VCaP (cell line): ENCODE results near the gene MIS18BP1.
"Not testable (repeated sequence)": the region's sequence is repeated elsewhere in the genome, so short reads cannot be mapped to it uniquely, and the experiment has no call there.

Experiments used
- H3K27ac ChIP-seq: fragments of 450-650 bp; 2 replicates; pipeline ENCODE4 v1.5.1; 2017
- CTCF ChIP-seq: fragments of 450-650 bp; conservative IDR thresholded peaks from 2 replicates; pipeline ENCODE4 v1.5.1; 2017; ENCODE audit warnings: mild to moderate bottlenecking, moderate library complexity

Gene MIS18BP1

GRCh38 chr14:45253070-45253753 is at the start of gene MIS18BP1:
Gene MIS18BP1, minus strand, starts transcription at chr14:45253202. Its CDS starts 5,916 bp downstream, at chr14:45247286.
- H3K27ac ChIP-seq, result peak within 1 kb of the TSS; percentile 92
- peak; percentile 91 for TF ChIP-seq CTCF

DNA sequence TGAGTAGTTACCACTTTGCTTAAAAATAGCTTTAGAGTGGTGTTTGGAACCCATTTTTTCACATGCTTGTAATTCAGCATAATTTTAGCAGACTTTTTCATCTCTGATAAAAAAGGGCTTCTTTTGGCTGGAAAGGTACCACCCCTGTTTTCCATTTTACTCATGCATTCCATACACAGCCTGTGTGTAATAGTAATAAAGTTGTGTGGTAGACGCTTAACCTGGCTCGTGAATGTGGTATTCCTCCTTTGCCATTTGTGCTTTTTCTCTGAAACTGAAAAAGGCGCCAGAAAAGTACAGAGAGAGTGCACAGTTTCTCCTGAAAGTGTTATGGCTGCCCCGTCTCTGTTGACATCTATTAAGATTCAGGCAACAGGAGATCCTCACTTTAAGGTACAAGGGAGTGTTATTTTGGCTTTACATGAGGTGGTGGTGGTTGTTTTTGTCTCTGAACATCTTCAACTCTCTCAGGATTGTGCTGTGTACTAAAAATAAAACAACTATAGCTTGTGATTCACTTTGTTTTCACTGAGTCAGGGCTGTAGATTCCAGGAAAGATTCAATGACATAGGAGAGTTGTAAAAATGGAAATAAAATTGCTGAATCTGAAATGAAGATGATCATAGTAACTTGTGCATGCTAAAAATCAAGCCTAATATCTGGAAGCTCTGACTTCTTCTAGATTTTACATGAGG is 45.6 kb upstream of the MIS18BP1 start:
- no peak overlapping the region for H3K27ac ChIP-seq
- TF ChIP-seq CTCF, result no peak

GRCh38 chr14:45294796-45295195 is 41.8 kb upstream of the MIS18BP1 start:
- H3K27ac ChIP-seq, result not testable (repeated sequence)

DNA sequence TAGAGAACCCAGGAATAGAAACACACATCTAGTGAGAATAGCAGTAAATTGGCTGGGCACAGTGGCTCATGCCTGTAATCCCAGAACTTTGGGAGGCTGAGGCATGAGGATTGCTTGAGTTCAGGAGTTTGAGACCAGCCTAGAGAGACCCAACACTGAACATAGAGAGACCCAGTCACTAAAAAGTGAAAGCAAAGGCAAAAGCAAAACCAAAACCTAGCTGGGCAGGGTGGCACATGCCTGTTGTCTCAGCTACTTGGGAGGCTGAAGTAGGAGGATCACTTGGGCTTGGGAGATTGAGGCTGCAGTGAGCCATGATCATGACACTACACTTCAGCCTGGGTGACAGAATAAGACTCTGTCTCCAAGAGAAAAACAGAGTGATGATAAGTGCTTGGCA is 37.5 kb upstream of the MIS18BP1 start:
- H3K27ac ChIP-seq, result no peak overlapping the region
- TF ChIP-seq CTCF, result no peak

DNA sequence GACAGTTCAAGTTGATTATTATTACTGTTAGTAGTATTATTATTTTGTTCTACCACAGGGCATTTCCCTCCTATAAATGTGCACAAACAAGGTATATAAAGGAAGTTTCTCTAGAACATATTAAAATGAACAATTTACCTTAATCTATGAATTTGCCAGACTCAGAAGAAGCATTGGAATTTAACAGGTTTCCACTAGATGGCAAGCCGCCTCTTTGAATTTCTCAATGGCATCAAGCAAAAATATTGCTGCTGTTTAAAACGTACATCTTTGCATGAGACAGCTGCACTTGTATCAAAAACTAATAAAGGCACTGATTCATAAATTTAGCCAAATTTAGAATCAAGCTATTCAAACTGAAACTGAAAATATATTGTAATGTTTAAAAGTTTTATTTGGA is 34.6 kb upstream of the MIS18BP1 start:
- no peak overlapping the region for H3K27ac ChIP-seq
- peak; percentile 77 for TF ChIP-seq CTCF

- H3K27ac ChIP-seq, result no peak overlapping the region
- TF ChIP-seq CTCF, result no peak
Observed at GRCh38 chr14:45284802-45285201, 31.8 kb upstream of the MIS18BP1 start.

DNA sequence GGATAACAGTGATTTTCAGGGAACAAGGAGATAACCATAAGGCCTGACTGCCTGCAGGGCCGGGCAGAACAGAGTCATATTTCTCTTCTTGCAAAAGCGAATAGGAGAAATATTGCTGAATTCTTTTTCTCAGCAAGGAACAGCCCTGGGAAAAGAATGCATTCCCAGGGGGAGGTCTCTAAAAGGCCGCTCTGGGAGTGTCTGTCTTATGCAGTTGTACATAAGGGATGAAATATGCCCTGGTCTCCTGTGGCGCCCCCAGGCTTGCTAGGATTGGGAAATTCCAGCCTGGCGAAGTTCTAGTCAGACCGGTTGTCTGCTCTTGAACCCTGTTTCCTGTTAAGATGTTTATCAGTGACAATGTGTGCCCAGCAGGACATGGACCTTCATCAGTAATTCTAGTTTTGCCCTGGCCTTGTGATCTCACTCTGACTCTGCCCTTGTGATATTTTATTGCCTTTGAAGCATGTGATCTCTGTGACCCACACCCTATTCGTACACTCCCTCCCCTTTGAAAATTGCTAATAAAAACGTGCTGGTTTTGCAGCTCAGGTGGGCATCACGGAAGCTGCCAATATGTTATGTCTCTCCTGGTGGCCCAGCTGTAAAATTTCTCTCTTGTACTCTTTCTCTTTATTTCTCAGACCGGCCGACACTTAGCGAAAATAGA is 28.9 kb upstream of the MIS18BP1 start:
- H3K27ac ChIP-seq, result not testable (repeated sequence)

DNA sequence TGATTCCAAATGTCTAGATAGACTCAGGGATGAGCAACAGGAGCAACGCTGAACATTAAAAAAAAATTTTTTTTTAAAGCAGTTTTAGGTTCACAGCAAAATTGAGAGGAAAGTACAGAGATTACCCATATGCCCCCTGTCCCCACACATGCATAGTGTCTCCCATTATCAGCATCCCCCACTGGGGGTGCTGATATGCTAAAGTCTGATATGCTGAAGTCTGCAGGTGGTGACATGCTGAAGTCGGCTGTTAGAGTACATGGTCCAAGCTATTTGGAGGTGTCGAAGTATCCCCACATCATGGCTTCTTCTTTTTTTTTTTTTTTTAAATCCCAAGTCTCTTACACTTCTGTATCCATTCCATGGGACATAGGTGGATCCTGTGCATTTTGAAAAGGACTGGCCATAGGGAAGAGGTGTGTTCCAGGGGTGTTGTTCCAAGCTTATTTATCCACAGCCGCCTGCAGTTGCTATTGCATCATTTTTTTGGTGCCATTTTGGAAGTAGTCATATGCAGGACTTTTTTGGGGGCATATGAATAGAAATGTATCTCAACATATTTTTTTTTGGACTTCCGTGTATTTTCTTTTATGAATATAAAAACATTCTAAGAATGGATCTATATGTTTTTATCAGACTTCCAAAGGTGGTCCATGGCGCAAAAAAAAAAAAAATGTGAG is 19.0 kb upstream of the MIS18BP1 start:
- no peak overlapping the region for H3K27ac ChIP-seq
- no peak for TF ChIP-seq CTCF
